Tibial artery (tissue), 4 donors: ENCODE results near the gene GNG13.
"Not testable (repeated sequence)": the region's sequence is repeated elsewhere in the genome, so short reads cannot be mapped to it uniquely, and the experiment has no call there.

Experiments
- DNase-seq, 2 donors: peaks; one replicate each; pipeline ENCODE4 v3.0.0-alpha.2; 2019
- H3K27ac ChIP-seq, 2 donors: fragments of 200-600 bp; sonication (generic) in 1 of 2; 1 replicate in 1 of 2; 2 replicates in 1 of 2; pipeline ENCODE4 v1.5.1; 2018 to 2019; ENCODE audit warnings: mild to moderate bottlenecking in 1 of 2
- H3K27me3 ChIP-seq, 2 donors: fragments of 200-600 bp; sonication (generic) in 1 of 2; one replicate each; pipeline versions ENCODE4 v1.5.1 to v1.6.0; 2016 to 2019
- H3K36me3 ChIP-seq, 3 donors: fragments of 200-600 bp; sonication (generic) in 2 of 3; one replicate each; pipeline ENCODE4 v1.5.1; 2016 to 2019; ENCODE audit warnings: mild to moderate bottlenecking in 2 of 3
- H3K4me1 ChIP-seq, 4 donors: fragments of 200-600 bp; sonication (generic) in 2 of 4; 1 replicate in 3 of 4; 2 replicates in 1 of 4; pipeline ENCODE4 v1.5.1; 2016 to 2019
- H3K4me3 ChIP-seq, 2 donors: fragments of 200-600 bp; sonication (generic) in 1 of 2; 1 replicate in 1 of 2; 2 replicates in 1 of 2; pipeline ENCODE4 v1.5.1; 2018 to 2019; ENCODE audit warnings: mild to moderate bottlenecking in 2 of 2
- H3K9me3 ChIP-seq, 3 donors: fragments of 200-600 bp; sonication (generic) in 1 of 3; one replicate each; pipeline ENCODE4 v1.5.1; 2016 to 2019
- intact Hi-C: fragments of 100-400 bp; cut with DNase I; formaldehyde crosslinking; loops from one replicate; pipeline ENCODE4 v1.15.0; 2023; ENCODE audit warnings: low total_unique reads
- TF ChIP-seq, protein P1 (sequence below), 2 experiments: fragments of 200-600 bp in 1 of 2; fragments of 450-650 bp in 1 of 2; IDR thresholded peaks; one replicate each; pipeline ENCODE4 v1.5.1; 2017 to 2019; ENCODE audit warnings: antibody characterized with exemption in 2 of 2, mild to moderate bottlenecking in 1 of 2, moderate library complexity in 1 of 2

The GNG13 gene

DNA sequence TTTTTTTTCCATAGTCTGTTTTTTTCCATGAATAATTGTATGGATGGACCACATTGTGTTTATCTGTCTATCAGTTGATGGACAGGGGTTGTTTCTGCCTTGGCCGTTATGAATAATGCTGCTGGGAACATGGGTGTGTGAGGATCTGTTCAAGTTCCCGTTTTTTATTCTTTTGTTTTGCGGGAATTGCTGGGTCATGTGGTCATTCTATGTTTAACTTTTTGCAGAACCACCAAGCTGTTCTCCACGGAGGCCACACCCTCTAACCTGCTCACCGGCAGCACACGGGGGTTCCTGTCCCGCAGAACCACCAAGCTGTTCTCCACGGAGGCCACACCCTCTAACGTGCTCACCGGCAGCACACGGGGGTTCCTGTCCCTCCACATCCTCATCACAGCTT is 45.9 kb downstream of the GNG13 start:
- TF ChIP-seq, protein P1, sequence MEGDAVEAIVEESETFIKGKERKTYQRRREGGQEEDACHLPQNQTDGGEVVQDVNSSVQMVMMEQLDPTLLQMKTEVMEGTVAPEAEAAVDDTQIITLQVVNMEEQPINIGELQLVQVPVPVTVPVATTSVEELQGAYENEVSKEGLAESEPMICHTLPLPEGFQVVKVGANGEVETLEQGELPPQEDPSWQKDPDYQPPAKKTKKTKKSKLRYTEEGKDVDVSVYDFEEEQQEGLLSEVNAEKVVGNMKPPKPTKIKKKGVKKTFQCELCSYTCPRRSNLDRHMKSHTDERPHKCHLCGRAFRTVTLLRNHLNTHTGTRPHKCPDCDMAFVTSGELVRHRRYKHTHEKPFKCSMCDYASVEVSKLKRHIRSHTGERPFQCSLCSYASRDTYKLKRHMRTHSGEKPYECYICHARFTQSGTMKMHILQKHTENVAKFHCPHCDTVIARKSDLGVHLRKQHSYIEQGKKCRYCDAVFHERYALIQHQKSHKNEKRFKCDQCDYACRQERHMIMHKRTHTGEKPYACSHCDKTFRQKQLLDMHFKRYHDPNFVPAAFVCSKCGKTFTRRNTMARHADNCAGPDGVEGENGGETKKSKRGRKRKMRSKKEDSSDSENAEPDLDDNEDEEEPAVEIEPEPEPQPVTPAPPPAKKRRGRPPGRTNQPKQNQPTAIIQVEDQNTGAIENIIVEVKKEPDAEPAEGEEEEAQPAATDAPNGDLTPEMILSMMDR (IDR thresholded peaks at IDR 0.05): no peak
- intact Hi-C loops: no loop called here
- H3K27me3 ChIP-seq: peaks cover 0 to 10% of the 10 kb centered on the region in 2 donors
- no peak overlapping the region for H3K27ac ChIP-seq
- no peaks in the 10 kb centered on the region for H3K36me3 ChIP-seq
- H3K4me1 ChIP-seq: peaks cover 0 to 5% (median 0%) of the 10 kb centered on the region in 4 donors
- no peak for DNase-seq
- H3K9me3 ChIP-seq: no peaks in the 10 kb centered on the region
- no peak overlapping the region for H3K4me3 ChIP-seq

DNA sequence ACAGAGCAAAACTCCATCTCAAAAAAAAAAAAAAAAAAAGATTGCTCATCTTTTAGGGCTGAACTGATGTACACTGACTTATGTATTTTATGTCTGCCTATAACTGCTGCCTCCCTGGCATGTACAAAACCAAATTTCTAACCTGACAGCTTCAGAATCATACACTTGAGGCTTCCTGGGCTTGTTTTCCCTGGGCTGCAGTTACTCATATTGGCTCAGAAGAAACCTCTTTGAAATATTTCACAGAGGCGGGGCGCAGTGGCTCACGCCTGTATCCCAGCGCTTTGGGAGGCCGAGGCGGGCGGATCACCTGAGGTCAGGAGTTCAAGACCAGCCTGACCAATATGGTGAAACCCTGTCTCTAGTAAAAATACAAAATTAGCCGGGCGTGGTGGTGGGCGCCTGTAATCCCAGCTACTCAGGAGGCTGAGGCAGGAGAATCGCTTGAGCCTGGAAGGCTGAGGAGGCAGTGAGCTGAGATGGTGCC is 46.4 kb downstream of the GNG13 start:
- H3K4me3 ChIP-seq, intact Hi-C loops, H3K27me3 ChIP-seq, H3K4me1 ChIP-seq, H3K36me3 ChIP-seq, DNase-seq, H3K27ac ChIP-seq, H3K9me3 ChIP-seq: not testable (repeated sequence)

DNA sequence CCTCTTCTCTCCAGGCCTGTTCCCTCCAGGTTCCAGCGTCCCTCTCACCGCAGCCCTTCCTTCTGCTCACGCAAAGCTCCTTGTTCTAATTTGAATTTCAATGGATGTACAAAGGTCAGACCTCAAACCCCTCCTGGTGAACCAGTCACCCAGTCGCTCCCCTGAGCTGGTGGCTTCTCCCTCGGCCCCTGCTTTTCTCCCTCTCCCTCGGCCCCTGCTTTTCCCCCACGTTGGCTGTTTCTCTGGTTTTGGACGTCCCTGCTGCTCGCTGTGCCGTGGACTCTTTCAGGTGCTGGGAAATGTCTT is 48.6 kb downstream of the GNG13 start:
- DNase-seq: no peak
- intact Hi-C loops: no loop called here
- TF ChIP-seq, protein P1 (IDR thresholded peaks at IDR 0.05): no peak

DNA sequence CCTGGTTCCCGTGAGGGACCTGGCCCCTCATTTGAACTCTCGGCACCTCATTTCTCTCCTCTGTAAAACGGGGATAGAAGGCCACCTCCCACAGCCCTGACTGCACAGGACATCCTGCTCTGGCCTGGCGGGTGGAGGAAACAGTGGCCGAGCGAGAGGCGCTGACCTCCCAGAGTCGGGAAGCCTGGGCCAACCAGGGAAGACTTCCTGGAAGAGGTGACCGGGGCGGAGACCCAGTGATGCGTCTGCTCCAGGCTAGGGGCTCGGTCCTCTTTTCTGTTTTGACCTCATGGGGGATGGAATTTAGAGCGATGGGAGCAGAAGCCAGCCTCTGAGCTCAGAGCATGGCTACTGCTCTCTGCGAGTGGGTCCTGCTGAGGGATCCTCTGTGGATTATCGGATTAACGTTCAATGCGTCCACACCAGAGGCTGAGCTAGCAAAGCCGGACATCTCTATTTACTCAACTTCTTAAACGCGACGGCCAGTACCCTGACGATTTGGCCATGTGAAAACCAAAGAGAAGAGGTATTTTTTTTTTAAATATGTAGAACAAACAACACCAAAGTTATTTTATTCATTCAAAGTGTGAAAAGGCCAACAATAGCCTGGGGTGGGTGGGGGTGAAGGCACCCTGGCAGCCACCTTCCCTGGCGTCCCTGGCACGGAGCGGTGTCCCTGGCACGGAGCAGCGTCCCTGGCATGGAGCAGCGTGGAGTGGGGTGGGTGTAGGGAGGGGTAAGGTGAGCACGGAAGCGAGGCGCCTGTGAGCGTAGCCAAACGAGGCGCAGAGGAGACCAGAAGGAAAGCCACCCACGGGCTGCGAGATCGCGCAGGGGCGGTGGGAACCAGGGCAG is 49.2 kb downstream of the GNG13 start:
- TF ChIP-seq, protein P1 (IDR thresholded peaks at IDR 0.05): no peak
- H3K27ac ChIP-seq: no peak overlapping the region
- H3K36me3 ChIP-seq: no peaks in the 10 kb centered on the region
- H3K9me3 ChIP-seq: no peaks in the 10 kb centered on the region
- H3K4me3 ChIP-seq: no peak overlapping the region
- intact Hi-C loops: no loop called here
- DNase-seq: no peak
- peaks cover 0 to 5% (median 0%) of the 10 kb centered on the region in 4 donors for H3K4me1 ChIP-seq
- H3K27me3 ChIP-seq: peaks cover 0 to 10% of the 10 kb centered on the region in 2 donors

More for the DNA sequence above, 48.6 kb downstream of the GNG13 start:
- peaks cover 0 to 10% of the 10 kb centered on the region in 2 donors for H3K27me3 ChIP-seq
- peaks cover 0 to 5% (median 0%) of the 10 kb centered on the region in 4 donors for H3K4me1 ChIP-seq
- H3K9me3 ChIP-seq: no peaks in the 10 kb centered on the region
- no peaks in the 10 kb centered on the region for H3K36me3 ChIP-seq
- H3K4me3 ChIP-seq: no peak overlapping the region
- H3K27ac ChIP-seq: no peak overlapping the region

DNA sequence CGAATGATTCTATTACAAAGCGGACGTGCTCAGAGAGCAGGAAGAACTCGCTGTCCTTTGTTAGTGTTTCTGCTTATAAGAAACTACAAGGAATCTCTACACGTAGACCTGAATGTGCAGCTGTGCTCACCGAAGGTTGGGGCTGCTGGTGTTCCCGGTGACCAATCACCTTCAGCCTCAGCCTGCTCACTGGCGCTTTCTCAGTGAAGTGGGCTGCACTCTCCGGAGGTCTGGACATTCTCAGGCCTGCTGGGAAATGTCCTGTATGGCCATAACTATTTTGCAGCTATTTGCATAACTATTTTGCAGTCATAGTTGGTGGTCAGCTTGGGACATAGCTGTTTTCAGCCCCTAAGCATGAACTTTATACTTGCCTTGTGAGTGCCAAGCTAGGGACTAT is 50.0 kb downstream of the GNG13 start:
- Histone ChIP-seq H3K27ac (no peak overlapping the region), H3K4me1 (peaks cover 0 to 5% (median 0%) of the 10 kb centered on the region in 4 donors), H3K4me3 (no peak overlapping the region), H3K9me3 (no peaks in the 10 kb centered on the region), H3K27me3 (peaks cover 0 to 9% of the 10 kb centered on the region in 2 donors), H3K36me3 (no peaks in the 10 kb centered on the region)
- TF ChIP-seq, protein P1 (IDR thresholded peaks at IDR 0.05): no peak
- DNase-seq: no peak
- intact Hi-C loops: no loop called here

DNA sequence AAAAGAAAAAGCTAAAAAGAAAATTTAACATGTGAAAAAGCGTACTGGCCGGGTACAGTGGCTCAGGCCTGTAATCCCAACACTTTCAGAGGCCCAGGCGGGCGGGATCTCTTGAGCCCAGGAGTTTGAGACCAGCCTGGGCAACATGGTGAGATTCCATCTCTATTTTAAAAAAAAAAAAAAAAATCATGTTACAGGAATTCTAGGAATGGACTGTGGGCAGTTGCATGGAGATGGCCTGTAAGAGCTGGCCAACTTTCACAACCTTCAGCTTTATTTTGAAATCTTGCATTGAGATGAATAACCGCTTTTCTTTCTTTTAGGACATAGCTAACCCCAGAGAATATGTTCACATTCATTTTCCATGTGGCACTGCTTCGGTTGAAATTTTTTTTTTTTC is 51.5 kb downstream of the GNG13 start:
- Histone ChIP-seq H3K27me3 (peaks cover 0 to 10% of the 10 kb centered on the region in 2 donors), H3K4me3 (no peak overlapping the region), H3K27ac (no peak overlapping the region), H3K36me3 (no peaks in the 10 kb centered on the region), H3K4me1 (peaks cover 0 to 5% (median 0%) of the 10 kb centered on the region in 4 donors), H3K9me3 (no peaks in the 10 kb centered on the region)
- TF ChIP-seq, protein P1 (IDR thresholded peaks at IDR 0.05): no peak
- intact Hi-C loops: no loop called here
- DNase-seq: no peak
